COLO668 (cell line): ENCODE results near the gene TRIM67.
"Not testable (repeated sequence)": the region's sequence is repeated elsewhere in the genome, so short reads cannot be mapped to it uniquely, and the experiment has no call there.

ENCODE experiments used
- DNase-seq: peaks from one replicate; lab custom pipeline; 2025; ENCODE audit not compliant: unreplicated experiment; lab: John Stamatoyannopoulos, UW

TRIM67 gene

DNA sequence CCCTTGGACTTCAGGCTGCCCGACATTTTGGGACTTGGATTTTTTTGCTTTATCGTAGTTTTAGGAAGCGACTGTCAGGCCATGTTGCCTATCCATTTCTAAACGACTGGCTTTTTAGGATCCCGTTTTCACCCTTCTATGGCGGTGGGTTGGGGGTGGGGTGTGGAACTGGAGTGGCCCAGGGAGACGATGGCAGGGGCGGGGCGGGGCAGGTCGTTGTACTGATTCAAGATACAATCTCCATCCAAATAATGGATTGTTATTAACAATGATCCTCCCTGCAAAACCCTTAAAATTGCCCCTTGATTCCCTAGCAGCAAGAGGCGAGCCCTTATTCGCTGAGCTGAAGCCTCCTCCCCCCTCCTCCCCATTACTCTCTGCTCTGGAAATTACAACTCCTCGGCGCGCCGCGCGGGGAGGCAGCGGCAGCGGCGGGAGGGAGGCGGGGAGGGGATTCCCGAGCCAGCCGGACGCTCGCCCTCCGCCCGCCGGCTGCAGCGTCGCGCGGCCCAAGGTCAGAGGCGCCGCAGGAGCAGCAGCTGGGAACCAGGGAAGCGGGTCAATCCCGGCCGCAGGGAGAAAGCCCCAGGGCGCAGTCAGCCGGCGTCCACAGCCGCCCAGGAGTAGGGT lies at the start of gene TRIM67:
TSS of gene TRIM67 (plus strand) at position 392 of the 630 bp plus-strand sequence. CDS start 912 bp downstream, outside the sequence.
- DNase-seq, result peak; percentile 81

DNA sequence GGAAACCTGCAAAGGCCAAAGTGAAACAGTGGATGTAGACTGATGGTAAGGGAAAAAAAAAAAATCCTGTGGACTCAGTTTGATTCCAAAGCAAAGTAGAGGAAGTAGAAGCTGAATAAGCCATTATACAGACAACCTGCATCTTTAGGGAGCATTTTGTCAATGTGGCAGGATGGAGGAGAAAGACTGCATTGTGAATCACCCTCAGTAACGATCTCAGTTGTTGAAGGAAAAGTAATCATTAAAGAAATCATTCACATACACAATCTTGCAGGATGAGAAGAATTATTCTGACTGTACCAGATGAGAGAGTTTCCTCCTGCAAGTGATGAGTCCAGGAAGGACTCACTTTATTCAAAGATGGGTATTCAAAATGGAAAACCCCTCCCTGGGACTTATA lies 45.1 kb upstream of the TRIM67 start:
- no peak for DNase-seq

- no peak for DNase-seq
Observed at GRCh38 chr1:231118704-231119453, 43.0 kb upstream of the TRIM67 start.

- no peak for DNase-seq
Observed at GRCh38 chr1:231121533-231121932, 40.3 kb upstream of the TRIM67 start.

DNA sequence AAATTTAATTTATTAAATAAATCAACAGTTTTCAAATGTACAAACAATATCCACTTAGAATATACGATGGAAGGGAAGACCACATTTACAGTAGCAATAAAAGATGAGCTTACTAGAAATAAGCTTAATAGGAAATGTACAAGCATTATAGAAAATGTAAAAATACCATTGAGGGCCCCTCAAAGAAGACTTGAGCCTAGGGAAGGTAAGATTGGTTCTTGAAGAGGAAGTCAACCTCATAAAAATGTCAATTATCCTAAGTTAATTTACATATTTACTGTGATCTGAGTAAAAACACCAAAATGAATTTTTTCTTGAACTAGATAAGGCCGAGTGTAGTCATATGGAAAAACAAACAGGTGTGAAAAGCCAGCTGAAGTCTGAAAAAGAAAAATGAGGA lies 39.7 kb upstream of the TRIM67 start:
- no peak for DNase-seq

DNA sequence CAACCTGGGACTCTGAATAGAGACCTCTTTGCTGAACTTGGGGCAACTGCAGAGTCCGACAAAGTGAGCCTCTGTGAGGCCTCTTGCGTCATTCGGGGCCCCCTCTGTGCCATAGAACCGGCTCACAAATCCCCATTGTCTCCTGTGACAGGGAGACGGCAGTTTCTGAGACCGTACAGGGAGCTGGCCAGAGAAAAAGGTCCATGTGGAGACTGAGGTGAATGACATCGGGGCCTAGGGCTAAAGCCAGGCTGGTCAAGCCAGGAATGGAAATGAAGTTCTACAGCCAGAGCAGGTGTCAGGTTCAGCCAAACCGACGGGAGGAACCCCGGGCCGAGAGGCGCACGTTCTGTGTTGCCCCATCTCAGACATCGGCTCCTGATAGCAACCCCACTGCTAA lies 37.1 kb upstream of the TRIM67 start:
- DNase-seq, result no peak

DNA sequence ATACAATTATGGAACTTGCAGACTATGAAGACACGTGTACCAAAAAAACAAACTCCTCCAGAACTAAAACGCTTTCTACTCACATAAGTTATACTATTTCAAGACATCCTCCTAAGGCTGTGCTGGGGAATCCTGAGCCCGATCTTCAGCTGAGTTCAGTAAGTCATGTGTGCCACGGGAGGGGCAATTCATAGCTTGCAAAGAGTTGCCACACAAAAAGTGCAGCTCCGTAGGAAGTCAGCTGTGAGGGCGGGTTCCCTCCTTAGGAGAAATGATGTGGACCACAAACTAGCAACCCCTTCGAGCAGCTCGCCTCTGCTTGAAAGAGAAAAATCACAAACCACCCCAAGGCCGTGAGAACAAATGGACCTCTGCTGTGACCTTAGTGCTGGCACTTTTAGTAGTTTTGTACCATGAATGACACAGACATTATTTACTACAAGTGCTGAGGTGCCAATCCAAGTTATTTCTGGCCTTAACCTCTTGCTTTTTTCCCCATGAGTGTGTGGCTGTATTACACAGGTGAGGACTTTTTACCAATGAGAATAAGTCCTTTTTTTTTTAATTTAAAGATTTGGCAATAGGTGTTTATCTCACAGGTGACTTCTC lies 35.8 kb upstream of the TRIM67 start:
- no peak for DNase-seq

- DNase-seq, result not testable (repeated sequence)
Observed at GRCh38 chr1:231127106-231127505, 34.8 kb upstream of the TRIM67 start.

DNA sequence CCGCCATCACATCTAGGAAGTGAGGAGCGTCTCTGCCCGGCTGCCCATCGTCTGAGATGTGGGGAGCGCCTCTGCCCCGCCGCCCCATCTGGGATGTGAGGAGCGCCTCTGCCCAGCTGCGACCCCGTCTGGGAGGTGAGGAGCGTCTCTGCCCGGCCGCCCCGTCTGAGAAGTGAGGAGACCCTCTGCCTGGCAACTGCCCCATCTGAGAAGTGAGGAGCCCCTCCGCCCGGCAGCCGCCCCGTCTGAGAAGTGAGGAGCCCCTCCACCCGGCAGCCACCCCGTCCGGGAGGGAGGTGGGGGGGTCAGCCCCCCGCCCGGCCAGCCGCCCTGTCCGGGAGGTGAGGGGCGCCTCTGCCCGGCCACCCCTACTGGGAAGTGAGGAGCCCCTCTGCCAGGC lies 33.4 kb upstream of the TRIM67 start:
- DNase-seq, result not testable (repeated sequence)

DNA sequence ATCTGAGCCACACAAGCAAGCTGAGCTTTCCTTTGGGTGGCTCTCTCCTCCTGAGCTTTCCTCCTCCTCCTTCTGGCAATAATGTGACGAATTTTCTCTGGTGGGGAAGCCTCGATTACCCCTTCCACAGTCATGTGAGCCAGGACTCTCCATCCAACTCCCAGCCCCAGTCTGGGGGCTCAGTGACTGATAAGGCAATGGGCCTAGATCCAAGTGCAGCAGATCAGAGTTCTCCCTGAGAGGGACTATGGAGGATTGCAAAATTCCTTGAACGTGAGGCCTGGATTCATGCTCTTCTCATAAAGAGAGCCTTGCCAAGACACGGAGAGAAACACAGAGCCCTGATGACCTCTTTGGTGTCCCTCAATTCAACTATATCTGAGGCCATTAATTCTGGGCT lies 31.3 kb upstream of the TRIM67 start:
- no peak for DNase-seq

GRCh38 chr1:231132591-231132990 lies 29.3 kb upstream of the TRIM67 start:
- DNase-seq, result not testable (repeated sequence)

- no peak for DNase-seq
Observed at GRCh38 chr1:231134624-231135023, 27.2 kb upstream of the TRIM67 start.

GRCh38 chr1:231138236-231138635 lies 23.6 kb upstream of the TRIM67 start:
- DNase-seq, result no peak

DNA sequence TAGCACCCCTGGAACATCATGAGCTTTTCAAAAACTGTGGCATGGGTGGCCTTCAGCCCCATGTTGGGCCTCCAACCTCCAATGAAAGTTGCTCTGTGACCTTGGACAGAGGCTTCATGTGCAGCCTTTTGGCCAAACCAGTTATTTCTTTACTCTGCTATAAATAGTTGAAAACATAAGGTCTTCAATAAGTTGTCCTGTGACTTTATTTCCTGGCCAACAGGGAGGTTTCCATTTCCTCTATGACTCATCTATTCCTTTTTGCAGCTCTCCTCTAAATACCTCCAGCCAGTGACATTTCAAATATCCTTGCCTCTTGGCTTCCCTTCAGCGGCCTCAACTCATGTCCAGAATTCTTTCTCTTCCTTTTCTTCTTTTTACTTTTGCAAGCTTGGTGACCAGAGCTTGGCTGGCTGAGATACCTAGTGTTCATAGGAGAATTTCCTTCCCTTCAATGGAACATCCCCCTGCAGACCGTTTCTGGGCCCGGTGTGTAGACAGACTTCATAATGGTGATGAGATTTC lies 22.7 kb upstream of the TRIM67 start:
- DNase-seq, result no peak

DNA sequence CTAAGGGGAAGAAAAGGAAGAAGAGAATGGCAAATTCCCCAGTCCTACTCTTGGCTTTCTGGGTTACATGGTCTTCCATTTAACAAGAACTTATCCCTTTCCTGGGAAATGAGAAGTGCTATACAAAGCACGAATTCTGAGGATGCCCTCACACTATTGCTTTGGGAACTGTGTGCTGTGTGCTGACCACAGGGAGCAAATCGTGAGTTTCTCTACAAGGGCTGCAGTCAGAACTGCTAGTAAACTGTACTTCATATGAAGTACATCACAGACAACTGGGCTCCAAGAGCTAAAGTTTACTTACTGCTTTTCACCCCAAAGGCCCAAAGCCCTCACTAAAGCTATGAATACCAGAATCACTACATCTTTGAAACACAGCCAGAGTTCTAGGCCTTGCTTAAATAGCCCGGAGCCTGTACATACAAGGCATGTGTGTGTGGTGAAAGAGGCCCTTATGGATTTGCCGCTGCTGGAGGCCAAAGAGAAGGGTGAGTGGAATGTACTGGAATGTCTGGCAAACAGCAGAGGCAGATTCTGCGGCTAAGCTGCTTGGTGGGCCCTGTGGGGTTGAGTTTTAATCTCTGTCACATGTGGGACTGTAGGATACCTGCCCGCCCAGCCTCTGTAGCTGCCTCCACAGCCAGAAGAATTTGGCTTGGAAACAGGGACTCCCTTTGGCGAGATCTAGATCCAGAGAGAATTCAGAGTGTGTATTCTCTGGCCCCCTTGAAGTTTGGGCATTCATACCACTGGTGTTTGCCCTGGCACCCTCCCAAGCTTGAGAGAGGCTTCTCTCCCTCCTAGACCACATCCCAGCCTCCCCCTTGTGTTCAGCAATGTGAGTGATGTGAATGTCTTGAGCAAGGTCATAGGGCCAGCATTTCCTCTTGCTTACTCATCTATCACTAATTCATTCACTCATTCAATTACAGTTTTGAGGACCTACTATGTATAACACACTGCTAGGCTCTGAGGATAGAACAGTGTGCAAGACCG lies 21.9 kb upstream of the TRIM67 start:
- no peak for DNase-seq

GRCh38 chr1:231144416-231145193 lies 17.3 kb upstream of the TRIM67 start:
- no peak for DNase-seq

- no peak for DNase-seq
Observed at GRCh38 chr1:231147896-231148295, 14.0 kb upstream of the TRIM67 start.

DNA sequence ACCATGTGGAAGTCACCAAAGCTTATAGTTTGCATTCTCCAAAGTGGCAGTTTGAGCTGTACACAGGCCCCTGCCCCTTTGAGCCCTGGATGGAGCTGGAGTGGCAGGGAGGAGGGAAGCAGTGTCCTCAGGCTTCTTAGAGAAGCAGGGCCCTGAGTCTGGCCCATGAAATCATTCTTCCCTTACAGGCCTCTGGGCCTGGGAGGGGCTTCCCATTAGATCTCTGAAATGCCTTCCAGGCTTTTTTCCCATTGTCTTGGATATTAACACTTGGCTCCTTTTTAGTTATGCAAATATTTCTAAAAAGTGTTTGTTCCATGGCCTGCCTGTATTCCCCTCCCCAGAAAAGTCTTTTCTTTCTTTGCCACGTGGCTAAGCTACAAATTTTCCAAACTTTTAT lies 10.0 kb upstream of the TRIM67 start:
- no peak for DNase-seq

GRCh38 chr1:231153726-231154125 lies 8.1 kb upstream of the TRIM67 start:
- no peak for DNase-seq

DNA sequence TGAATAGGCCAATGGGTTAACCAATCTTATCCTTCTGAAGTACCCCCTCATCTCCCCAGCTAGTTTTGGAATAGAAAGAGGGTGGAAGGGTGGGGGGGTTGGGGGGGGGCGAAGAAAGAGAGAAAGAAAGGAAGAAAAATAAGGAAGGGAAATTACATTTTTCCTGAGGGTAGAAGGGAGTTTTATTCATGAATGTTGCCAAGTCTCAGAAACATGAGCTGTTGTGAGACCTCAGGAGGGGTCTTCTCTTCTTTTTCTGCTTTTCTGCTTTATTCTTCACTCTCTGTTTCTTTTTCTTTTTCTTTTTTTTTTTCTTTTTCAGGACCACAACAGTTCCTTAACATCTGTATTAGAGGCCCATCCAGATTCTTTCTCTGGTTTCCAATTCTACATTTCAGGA lies 6.0 kb upstream of the TRIM67 start:
- DNase-seq, result no peak
